Epidermal melanocyte (primary cell): ENCODE results near the gene CCL17.
"Not testable (repeated sequence)": the region's sequence is repeated elsewhere in the genome, so short reads cannot be mapped to it uniquely, and the experiment has no call there.

ENCODE experiments used
- DNase-seq: peaks from one replicate; pipeline ENCODE4 v3.0.0; 2011; ENCODE audit warnings: low spot score; ENCODE audit not compliant: insufficient read length

CCL17 gene

GRCh38 chr16:57395026-57395425 lies 9.5 kb upstream of the CCL17 start:
- DNase-seq, result no peak

GRCh38 chr16:57396786-57397185 lies 7.8 kb upstream of the CCL17 start:
- no peak for DNase-seq

GRCh38 chr16:57397493-57397892 lies 7.1 kb upstream of the CCL17 start:
- DNase-seq, result not testable (repeated sequence)

- DNase-seq, result no peak
Measured at GRCh38 chr16:57401943-57402640, 2.5 kb upstream of the CCL17 start.

GRCh38 chr16:57405097-57405496 lies 530 bp downstream of the CCL17 start:
- no peak for DNase-seq

GRCh38 chr16:57406881-57407280 lies 2.3 kb downstream of the CCL17 start:
- no peak for DNase-seq

- no peak for DNase-seq
Measured at GRCh38 chr16:57407521-57408353, 3.2 kb downstream of the CCL17 start.

- no peak for DNase-seq
Measured at GRCh38 chr16:57409065-57409464, 4.5 kb downstream of the CCL17 start.

GRCh38 chr16:57409870-57410587 lies 5.5 kb downstream of the CCL17 start:
- no peak for DNase-seq

- no peak for DNase-seq
Measured at GRCh38 chr16:57411362-57411976, 6.9 kb downstream of the CCL17 start.

GRCh38 chr16:57412584-57412983 lies 8.0 kb downstream of the CCL17 start:
- no peak for DNase-seq

GRCh38 chr16:57413301-57413730 lies 8.7 kb downstream of the CCL17 start:
- DNase-seq, result no peak

- no peak for DNase-seq
Measured at GRCh38 chr16:57413733-57414132, 9.2 kb downstream of the CCL17 start.

- no peak for DNase-seq
Measured at GRCh38 chr16:57416084-57416483, 11.5 kb downstream of the CCL17 start.

GRCh38 chr16:57419506-57419905 lies 14.9 kb downstream of the CCL17 start:
- DNase-seq, result no peak

GRCh38 chr16:57422026-57422944 lies 17.7 kb downstream of the CCL17 start:
- peak; percentile 37 for DNase-seq

- no peak for DNase-seq
Measured at GRCh38 chr16:57423152-57423551, 18.6 kb downstream of the CCL17 start.

- no peak for DNase-seq
Measured at GRCh38 chr16:57424583-57424982, 20.0 kb downstream of the CCL17 start.

GRCh38 chr16:57426356-57426755 lies 21.8 kb downstream of the CCL17 start:
- DNase-seq, result no peak

GRCh38 chr16:57427307-57427706 lies 22.7 kb downstream of the CCL17 start:
- DNase-seq, result no peak

- DNase-seq, result no peak
Measured at GRCh38 chr16:57427824-57428223, 23.3 kb downstream of the CCL17 start.
